ENCODE results near the gene CAPRIN1. TPM values are rescaled to one million over a fixed set of nuclear protein-coding genes. Genes with fewer than 3 reads are reported as not detected.
"Not testable (repeated sequence)": the region's sequence is repeated elsewhere in the genome, so short reads cannot be mapped to it uniquely, and the experiment has no call there.

The CAPRIN1 gene
- total RNA-seq, 4 donors from 2014 or later: 89.6 to 126 (median 103) TPM

DNA sequence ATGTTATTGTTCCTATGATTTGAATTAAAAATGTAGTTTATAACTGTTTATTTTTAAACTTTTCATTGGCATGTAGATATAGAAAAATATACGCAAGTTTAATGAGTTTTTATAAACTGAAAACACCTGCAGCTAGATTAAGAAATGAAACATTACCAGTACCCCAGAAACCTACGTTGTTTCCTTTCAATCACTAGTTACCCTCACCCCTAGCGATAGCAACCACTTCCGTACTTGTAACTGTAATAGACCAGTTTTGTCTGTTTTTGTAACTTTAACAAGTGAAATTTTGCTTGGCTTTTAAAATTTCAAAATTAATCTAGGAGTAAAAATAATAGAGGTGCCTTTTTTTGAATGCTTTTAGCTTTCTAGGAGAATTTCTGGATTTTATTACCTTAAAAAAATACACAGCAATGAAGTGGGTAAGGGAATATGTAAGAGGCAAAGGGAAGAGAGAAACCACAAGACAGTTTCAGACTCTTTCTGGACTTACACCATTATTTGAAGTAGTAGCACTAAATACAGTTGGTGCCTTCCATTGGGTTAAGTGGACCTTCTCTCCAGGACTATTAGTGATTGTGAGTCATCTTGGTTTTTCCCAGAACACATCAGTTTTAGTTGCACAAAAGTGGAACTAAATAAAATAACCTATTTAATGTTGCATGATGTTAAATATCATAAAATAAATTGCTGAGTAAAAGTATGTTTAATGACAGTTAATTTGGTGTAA, 35.2 kb downstream of the CAPRIN1 start:
- TF ChIP-seq, protein P1, sequence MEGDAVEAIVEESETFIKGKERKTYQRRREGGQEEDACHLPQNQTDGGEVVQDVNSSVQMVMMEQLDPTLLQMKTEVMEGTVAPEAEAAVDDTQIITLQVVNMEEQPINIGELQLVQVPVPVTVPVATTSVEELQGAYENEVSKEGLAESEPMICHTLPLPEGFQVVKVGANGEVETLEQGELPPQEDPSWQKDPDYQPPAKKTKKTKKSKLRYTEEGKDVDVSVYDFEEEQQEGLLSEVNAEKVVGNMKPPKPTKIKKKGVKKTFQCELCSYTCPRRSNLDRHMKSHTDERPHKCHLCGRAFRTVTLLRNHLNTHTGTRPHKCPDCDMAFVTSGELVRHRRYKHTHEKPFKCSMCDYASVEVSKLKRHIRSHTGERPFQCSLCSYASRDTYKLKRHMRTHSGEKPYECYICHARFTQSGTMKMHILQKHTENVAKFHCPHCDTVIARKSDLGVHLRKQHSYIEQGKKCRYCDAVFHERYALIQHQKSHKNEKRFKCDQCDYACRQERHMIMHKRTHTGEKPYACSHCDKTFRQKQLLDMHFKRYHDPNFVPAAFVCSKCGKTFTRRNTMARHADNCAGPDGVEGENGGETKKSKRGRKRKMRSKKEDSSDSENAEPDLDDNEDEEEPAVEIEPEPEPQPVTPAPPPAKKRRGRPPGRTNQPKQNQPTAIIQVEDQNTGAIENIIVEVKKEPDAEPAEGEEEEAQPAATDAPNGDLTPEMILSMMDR (IDR thresholded peaks at IDR 0.05): no peak
- TF ChIP-seq POLR2A (IDR thresholded peaks at IDR 0.05): no peak
- DNase-seq (ENCODE audit: low spot score in 2 of 2): no peak
- intact Hi-C loops (cut with DNase I; ENCODE audit: low total_unique reads): no loop called here
- 85 to 87% methylated on average over 4 of the region's 4 CpGs for WGBS, 2 donors
- no peak overlapping the region for H3K4me3 ChIP-seq (ENCODE audit: low read depth, poor library complexity, severe bottlenecking)

DNA sequence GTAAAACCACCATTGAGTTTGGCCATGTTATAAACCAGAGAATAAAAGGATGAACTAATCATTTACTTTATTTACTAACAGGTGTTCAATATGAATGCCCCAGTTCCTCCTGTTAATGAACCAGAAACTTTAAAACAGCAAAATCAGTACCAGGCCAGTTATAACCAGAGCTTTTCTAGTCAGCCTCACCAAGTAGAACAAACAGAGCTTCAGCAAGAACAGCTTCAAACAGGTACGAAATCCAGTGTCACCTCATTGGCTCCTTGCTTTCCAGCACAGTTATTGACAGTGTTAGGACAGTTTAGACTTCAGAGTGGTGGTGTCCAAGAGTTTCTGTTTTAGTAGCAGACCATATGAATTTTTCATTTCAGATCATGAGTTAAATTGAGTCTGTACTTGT, 40.3 kb downstream of the CAPRIN1 start:
- 83 to 92% methylated on average over 1 of the region's 1 CpG for WGBS, 2 donors
- intact Hi-C loops (cut with DNase I; ENCODE audit: low total_unique reads): no loop called here
- no peak for DNase-seq (ENCODE audit: low spot score in 2 of 2)
- TF ChIP-seq, protein P1 (IDR thresholded peaks at IDR 0.05): no peak
- no peak for TF ChIP-seq POLR2A (IDR thresholded peaks at IDR 0.05)
- no peak overlapping the region for H3K4me3 ChIP-seq (ENCODE audit: low read depth, poor library complexity, severe bottlenecking)

DNA sequence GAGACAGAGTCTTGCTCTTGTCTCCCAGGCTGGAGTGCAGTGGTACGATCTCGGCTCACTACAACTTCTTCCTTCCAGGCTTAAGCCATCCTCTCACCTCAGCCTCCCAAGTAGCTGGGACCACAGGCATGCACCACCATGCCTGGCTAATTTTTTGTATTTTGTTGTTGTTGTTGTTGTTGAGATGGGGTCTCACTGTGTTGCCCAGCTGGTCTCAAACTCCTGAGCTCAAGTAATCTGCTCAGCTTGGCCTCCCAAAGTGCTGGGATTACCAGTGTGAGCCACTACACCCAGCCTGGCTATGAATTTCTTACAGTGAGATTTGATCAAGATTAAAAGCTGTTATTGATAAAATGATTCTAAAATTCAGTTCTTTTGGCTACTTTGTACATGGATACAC, 43.4 kb downstream of the CAPRIN1 start:
- WGBS, 2 donors: 96 to 97% methylated on average over 2 of the region's 2 CpGs
- intact Hi-C loops (cut with DNase I; ENCODE audit: low total_unique reads); H3K4me3 ChIP-seq (ENCODE audit: low read depth, poor library complexity, severe bottlenecking); DNase-seq (ENCODE audit: low spot score in 2 of 2): not testable (repeated sequence)

DNA sequence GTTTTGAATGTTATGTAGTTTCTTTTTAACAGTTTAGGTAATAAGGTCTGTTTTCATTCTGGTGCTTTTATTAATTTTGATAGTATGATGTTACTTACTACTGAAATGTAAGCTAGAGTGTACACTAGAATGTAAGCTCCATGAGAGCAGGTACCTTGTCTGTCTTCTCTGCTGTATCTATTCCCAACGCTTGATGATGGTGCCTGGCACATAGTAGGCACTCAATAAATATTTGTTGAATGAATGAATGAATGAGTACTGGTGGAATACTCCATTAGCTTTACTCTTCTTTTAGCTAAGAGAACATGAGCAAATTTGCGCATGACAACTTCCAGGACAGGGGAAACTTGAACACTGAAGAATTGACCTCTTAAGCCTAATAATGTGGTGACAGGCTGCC, 47.3 kb downstream of the CAPRIN1 start:
- H3K4me3 ChIP-seq (ENCODE audit: low read depth, poor library complexity, severe bottlenecking): no peak overlapping the region
- WGBS, 2 donors: 96 to 99% methylated on average over 2 of the region's 2 CpGs
- intact Hi-C loops (cut with DNase I; ENCODE audit: low total_unique reads): no loop called here
- DNase-seq (ENCODE audit: low spot score in 2 of 2): no peak
- no peak for TF ChIP-seq POLR2A (IDR thresholded peaks at IDR 0.05)
- TF ChIP-seq, protein P1 (IDR thresholded peaks at IDR 0.05): no peak

DNA sequence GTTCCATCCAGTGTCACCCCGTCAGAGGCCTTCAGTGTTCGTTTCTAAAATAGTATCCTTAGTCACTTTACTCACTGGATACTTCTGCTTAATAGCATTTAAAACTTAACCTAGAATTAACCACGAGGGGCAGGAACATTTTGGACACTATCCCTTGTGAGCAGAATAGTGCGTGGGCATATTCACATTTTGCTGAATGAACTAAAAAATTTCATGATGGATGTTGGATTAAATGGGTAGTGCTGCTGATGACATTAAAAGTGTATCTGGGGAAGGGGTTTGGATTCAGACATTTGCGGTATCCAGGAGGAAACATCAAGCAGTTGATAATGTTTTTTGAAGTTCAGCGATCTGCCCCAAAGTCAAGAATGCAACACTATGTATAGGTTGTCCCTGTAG, 53.1 kb downstream of the CAPRIN1 start:
- TF ChIP-seq, protein P1 (IDR thresholded peaks at IDR 0.05): no peak
- no peak for TF ChIP-seq POLR2A (IDR thresholded peaks at IDR 0.05)
- intact Hi-C loops (cut with DNase I; ENCODE audit: low total_unique reads): no loop called here
- 20 to 23% methylated on average over 6 of the region's 6 CpGs for WGBS, 2 donors
- H3K4me3 ChIP-seq (ENCODE audit: low read depth, poor library complexity, severe bottlenecking): no peak overlapping the region
- DNase-seq (ENCODE audit: low spot score in 2 of 2): no peak

DNA sequence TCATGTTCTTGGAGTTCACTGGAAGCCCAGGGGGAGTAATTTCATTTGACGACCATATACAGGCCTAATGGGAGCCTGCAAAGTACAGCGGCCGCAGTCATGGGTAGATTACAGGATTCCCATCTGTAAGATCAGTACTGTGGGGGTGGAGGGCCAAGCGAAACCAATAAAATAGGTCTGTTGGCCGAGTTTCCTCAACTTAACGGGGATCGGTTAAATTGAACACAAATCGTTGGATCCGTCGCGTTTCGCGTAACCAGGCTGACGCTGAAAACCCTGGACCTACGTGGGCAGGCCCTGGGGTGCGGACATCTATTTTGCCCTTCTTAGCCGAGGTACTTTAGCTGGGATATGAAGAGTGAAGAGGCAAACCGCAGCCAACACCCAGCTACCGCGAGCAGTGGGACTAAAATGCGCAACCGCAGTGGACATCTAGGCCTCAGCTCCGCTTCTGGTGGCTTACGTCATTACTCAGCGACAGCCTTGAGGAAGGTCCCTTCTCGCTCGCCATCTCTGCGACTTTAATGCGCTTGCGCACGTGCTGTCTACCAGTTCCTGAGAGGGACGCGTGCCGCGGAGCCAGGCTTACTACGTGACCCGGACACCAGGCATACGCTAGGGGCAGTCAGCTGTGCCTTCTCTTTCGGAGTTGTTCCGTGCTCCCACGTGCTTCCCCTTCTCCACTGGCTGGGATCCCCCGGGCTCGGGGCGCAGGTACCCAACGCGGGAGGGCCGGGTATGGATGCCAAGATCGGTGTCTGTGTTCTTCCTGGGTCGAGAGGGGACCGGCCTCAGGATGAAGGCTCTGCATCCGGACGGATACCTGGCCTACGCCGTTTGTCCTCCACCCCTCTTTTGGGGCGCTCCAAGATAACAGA, 53.8 kb downstream of the CAPRIN1 start, which contains the start of gene NAT10:
NAT10 (plus strand) TSS at position 551 of the 878 bp plus-strand sequence. CDS start 2,597 bp downstream, outside the sequence.
- 0 to 1% methylated on average over 31 to 50 of the region's 55 CpGs for WGBS, 2 donors
- intact Hi-C loops (cut with DNase I; ENCODE audit: low total_unique reads): no loop called here
- H3K4me3 ChIP-seq (ENCODE audit: low read depth, poor library complexity, severe bottlenecking): peak within 1 kb of the TSS; percentile 91
- peak; percentile 98 to 99 for DNase-seq (ENCODE audit: low spot score in 2 of 2)
- peak in 1 of 2 donors; percentile 60 for TF ChIP-seq POLR2A (IDR thresholded peaks at IDR 0.05)
- TF ChIP-seq, protein P1 (IDR thresholded peaks at IDR 0.05): peak in 1 of 3 donors; percentile 41
